CD4-positive, alpha-beta T cell treated with Interleukin-12 subunit alpha and Interleukin-12 subunit beta, for 1 hour (primary cell): ENCODE measurements around the gene CARD11.
"Not testable (repeated sequence)": the region's sequence is repeated elsewhere in the genome, so short reads cannot be mapped to it uniquely, and the experiment has no call there.

Source experiments
- DNase-seq: peaks from one replicate; pipeline ENCODE4 v3.0.0-alpha.2; 2020

Gene CARD11

GRCh38 chr7:2922866-2923265, 120.8 kb downstream of the CARD11 start:
- DNase-seq, result no peak

- no peak for DNase-seq
These were observed 121.3 kb downstream of the CARD11 start for GRCh38 chr7:2922348-2922691.

DNA sequence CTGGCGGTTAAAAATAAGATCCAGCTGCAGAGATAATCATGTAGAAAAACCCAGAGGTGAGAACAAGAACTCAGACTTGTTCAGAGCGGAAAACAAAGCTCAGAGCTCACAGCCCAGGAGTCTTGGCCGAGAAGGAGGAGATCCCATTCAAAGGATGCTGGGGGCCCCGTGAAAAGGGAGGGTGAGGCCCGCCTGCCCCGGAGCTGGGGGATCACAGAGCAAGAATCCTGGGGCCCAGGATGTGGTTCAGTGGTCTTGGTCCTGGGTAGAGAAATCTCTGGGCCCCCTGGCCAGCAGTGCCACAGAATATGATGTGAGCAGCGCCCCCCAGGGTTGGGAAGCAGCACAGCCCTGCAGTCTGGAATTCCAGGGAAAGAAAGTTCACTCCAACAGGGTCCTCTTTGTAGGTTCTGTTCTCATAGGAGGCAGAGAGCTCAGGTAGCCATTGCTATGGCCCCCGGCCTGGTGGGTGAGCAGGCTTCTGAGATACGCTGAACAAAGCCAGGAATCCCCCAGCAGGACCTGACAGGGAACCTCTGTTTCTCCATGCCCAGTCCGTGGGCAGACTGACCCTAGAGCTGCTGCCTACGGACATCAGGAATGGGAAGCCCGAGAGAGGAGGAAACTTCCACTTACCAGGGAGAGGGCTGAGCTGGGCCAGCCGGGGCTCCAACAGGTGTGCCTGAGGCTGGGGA, 121.9 kb downstream of the CARD11 start:
- no peak for DNase-seq

GRCh38 chr7:2920956-2921652, 122.6 kb downstream of the CARD11 start:
- no peak for DNase-seq

GRCh38 chr7:2920480-2920879, 123.2 kb downstream of the CARD11 start:
- DNase-seq, result not testable (repeated sequence)

- no peak for DNase-seq
These were observed 123.6 kb downstream of the CARD11 start for GRCh38 chr7:2920041-2920440.

- no peak for DNase-seq
These were observed 124.4 kb downstream of the CARD11 start for GRCh38 chr7:2919256-2919655.

- DNase-seq, result no peak
These were observed 125.3 kb downstream of the CARD11 start for GRCh38 chr7:2918406-2918805.

DNA sequence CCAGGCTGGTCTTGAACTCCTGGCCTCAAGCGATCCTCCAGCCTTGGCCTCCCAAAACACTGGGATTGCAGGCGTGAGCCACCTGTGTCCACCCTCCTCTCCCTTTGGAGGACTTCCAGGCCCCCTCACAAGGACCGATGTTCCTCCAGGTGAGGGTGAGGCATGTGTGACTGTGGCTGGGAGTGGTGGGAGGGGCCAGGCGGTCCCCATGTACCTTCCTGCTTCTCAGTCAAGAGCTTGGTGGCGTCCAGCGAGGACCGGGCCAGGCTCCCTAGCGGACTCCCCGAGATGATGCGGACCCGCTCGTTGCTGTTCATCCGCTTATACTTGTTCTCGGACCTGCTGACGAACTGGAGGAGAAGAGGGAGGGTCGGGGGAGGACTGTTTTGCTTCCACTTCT, 128.6 kb downstream of the CARD11 start:
- no peak for DNase-seq

GRCh38 chr7:2913760-2914387, 129.8 kb downstream of the CARD11 start:
- no peak for DNase-seq

- no peak for DNase-seq
These were observed 130.8 kb downstream of the CARD11 start for GRCh38 chr7:2912684-2913439.

GRCh38 chr7:2911466-2911865, 132.2 kb downstream of the CARD11 start:
- DNase-seq, result no peak

GRCh38 chr7:2909471-2910039, 134.1 kb downstream of the CARD11 start:
- no peak for DNase-seq

DNA sequence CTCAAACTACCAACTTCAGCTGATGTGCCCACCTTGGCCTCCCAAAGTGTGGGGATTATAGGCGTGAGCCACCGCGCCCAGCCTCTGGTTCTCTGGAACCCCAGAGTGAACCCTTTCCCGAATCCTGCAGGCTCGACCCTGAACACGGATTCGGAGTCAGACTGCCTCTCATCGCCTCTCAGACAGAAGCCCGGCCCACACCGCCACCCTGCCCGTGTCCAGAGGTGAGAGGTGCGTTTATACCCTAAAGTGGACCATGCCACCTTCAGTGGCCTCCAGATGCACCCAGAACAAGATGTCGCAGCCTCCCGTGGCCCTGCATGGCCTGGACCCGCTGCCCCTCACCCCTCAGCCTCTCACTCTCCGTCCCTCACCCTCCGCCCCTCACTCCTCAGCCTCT, 134.6 kb downstream of the CARD11 start:
- DNase-seq, result no peak

- no peak for DNase-seq
These were observed 135.5 kb downstream of the CARD11 start for GRCh38 chr7:2908103-2908683.

- no peak for DNase-seq
These were observed 137.3 kb downstream of the CARD11 start for GRCh38 chr7:2906197-2906931.

DNA sequence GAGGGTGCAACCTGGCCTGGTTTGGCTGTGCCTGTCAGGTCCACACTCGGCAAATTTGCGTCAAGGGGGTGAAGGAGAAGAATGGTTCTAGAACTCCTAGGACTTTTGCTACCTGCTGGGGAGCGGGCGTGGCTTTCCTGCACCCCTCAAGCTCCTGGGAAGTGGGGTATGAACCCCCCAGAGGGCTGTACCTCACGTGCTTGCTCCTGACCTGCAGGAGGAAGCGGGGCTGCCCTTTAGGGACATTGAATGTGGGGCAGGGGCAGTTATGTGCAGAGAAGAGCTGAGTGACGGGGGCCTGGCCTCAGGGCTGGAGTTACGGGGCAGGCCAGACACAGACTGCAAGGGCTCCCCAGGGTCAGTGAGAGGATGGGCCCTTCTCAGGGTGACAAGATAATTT, 138.2 kb downstream of the CARD11 start:
- DNase-seq, result no peak

DNA sequence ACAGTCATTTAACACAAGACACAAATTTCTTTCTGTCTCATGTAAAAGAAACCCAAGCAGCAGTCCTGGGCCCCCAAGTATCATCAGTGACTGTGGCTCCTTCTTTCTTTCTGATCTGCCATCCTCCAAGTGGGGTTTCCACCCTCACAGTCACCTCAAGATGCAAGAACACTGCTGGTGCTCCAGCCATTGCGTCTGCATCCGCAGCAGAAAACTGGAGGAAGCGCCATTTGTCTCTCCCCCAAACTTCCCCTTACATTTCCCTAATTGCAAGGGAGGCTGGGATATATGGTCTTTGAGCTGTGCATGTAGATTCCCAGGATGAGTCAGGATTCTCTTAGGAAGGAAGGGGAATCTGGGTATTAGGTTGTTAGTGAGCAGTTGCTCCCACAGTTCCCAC, 138.6 kb downstream of the CARD11 start:
- no peak for DNase-seq

GRCh38 chr7:2904202-2904601, 139.5 kb downstream of the CARD11 start:
- DNase-seq, result no peak

- no peak for DNase-seq
These were observed 139.9 kb downstream of the CARD11 start for GRCh38 chr7:2903682-2904162.

- DNase-seq, result no peak
These were observed 146.6 kb downstream of the CARD11 start for GRCh38 chr7:2897023-2897422.

DNA sequence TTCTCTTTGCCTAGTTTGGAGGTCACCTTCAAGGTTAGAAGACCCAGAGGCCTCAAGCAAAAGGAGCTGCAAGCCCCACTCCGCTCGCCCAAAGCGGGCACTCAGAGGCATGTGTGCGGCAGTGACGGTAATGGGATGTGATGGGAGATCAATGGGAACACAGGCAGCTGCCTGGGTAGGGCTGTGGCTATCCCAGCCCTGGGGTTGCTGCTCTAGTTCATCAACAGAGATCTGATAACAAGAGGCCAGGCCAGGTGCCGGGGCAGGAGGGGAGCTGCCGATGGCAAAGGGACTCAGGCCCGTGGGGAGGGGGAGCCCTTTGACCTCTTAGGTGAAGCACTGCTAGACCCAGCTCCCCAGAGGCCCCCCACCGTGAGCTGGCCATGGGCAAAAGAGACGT, 147.5 kb downstream of the CARD11 start:
- no peak for DNase-seq
